Measurements from ENCODE around the gene ZNF90. TPM values are rescaled to one million over a fixed set of nuclear protein-coding genes. Genes with fewer than 3 reads are reported as not detected.

ZNF90 gene
- total RNA-seq, 1 experiment from 2014 or later, result not detected

GRCh38 chr19:20072936-20073335, 4.9 kb upstream of the ZNF90 start:
- H3K4me1 ChIP-seq (ENCODE audit: control insufficient read depth in 1 of 2, insufficient read depth in 2 of 2, low read length in 2 of 2), result no peaks in the 10 kb centered on the region
- H2AFZ ChIP-seq (ENCODE audit: low read depth, low read length, poor library complexity, severe bottlenecking), result no peak overlapping the region
- RAD21 ChIA-PET (ENCODE audit: low non-redundant PET in 1 of 2, low total read pairs in 2 of 2, uncharacterized antibody in 2 of 2, unreplicated experiment in 2 of 2), result no interaction called here
- H3K9me3 ChIP-seq (ENCODE audit: control insufficient read depth in 1 of 2, insufficient read depth in 1 of 2, low read depth in 1 of 2, low read length in 2 of 2), result peaks cover 3 to 20% of the 10 kb centered on the region in 2 experiments; a peak in 2 of 4 replicates
- H3K79me2 ChIP-seq (ENCODE audit: insufficient read depth, low read length), result no peaks in the 10 kb centered on the region
- no peak overlapping the region for H3K9ac ChIP-seq (ENCODE audit: low read length)
- H3K4me3 ChIP-seq (replicated peaks in 1 of 2; ENCODE audit: low read depth in 1 of 2, low read length in 2 of 2), result no peak overlapping the region
- no peak overlapping the region for H3K4me2 ChIP-seq (ENCODE audit: low read length)
- H3K36me3 ChIP-seq (ENCODE audit: control insufficient read depth in 1 of 2, insufficient read depth in 2 of 2, low read length in 2 of 2), result no peaks in the 10 kb centered on the region
- intact Hi-C loops (cut with micrococcal nuclease), result no loop called here
- no peaks in the 10 kb centered on the region for H3K9me2 ChIP-seq (ENCODE audit: insufficient read depth)
- CTCF ChIA-PET, result no interaction called here
- no peak overlapping the region for H3K27ac ChIP-seq (ENCODE audit: low read depth, low read length)
- no peak for TF ChIP-seq YY1 (IDR thresholded peaks at IDR 0.05; ENCODE audit: extremely low read depth, insufficient replicate concordance, low read depth, low read length)
- TF ChIP-seq SP1 (IDR thresholded peaks at IDR 0.05; ENCODE audit: low read depth), result no peak
- TF ChIP-seq, protein P1, sequence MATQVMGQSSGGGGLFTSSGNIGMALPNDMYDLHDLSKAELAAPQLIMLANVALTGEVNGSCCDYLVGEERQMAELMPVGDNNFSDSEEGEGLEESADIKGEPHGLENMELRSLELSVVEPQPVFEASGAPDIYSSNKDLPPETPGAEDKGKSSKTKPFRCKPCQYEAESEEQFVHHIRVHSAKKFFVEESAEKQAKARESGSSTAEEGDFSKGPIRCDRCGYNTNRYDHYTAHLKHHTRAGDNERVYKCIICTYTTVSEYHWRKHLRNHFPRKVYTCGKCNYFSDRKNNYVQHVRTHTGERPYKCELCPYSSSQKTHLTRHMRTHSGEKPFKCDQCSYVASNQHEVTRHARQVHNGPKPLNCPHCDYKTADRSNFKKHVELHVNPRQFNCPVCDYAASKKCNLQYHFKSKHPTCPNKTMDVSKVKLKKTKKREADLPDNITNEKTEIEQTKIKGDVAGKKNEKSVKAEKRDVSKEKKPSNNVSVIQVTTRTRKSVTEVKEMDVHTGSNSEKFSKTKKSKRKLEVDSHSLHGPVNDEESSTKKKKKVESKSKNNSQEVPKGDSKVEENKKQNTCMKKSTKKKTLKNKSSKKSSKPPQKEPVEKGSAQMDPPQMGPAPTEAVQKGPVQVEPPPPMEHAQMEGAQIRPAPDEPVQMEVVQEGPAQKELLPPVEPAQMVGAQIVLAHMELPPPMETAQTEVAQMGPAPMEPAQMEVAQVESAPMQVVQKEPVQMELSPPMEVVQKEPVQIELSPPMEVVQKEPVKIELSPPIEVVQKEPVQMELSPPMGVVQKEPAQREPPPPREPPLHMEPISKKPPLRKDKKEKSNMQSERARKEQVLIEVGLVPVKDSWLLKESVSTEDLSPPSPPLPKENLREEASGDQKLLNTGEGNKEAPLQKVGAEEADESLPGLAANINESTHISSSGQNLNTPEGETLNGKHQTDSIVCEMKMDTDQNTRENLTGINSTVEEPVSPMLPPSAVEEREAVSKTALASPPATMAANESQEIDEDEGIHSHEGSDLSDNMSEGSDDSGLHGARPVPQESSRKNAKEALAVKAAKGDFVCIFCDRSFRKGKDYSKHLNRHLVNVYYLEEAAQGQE (IDR thresholded peaks at IDR 0.05; ENCODE audit: low read depth), result no peak
- no peak for TF ChIP-seq RAD21 (IDR thresholded peaks at IDR 0.05; ENCODE audit: low read depth)
- no peak for TF ChIP-seq CBX3 (IDR thresholded peaks at IDR 0.05; ENCODE audit: low read depth)
- TF ChIP-seq ZNF274 (IDR thresholded peaks at IDR 0.05; ENCODE audit: low read depth, low read length), result no peak
- TF ChIP-seq ZFX (IDR thresholded peaks at IDR 0.05), result no peak
- no peak for TF ChIP-seq ELF1 (IDR thresholded peaks at IDR 0.05; ENCODE audit: borderline replicate concordance, low read depth)
- TF ChIP-seq POLR2AphosphoS5 (IDR thresholded peaks at IDR 0.05; ENCODE audit: low read depth, low read length), result no peak
- no peak for TF ChIP-seq EZH2phosphoT487 (IDR thresholded peaks at IDR 0.05; ENCODE audit: borderline replicate concordance)
- no peak for TF ChIP-seq SRF (IDR thresholded peaks at IDR 0.05; ENCODE audit: low read depth)
- TF ChIP-seq TCF7L2 (IDR thresholded peaks at IDR 0.05; ENCODE audit: borderline replicate concordance, extremely low read depth, insufficient read depth, insufficient read length), result no peak
- no peak for TF ChIP-seq ZBTB33 (IDR thresholded peaks at IDR 0.05; ENCODE audit: extremely low read depth, insufficient replicate concordance, low read length)
- TF ChIP-seq JUND (IDR thresholded peaks at IDR 0.05), result no peak
- TF ChIP-seq, protein P2, sequence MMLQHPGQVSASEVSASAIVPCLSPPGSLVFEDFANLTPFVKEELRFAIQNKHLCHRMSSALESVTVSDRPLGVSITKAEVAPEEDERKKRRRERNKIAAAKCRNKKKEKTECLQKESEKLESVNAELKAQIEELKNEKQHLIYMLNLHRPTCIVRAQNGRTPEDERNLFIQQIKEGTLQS (IDR thresholded peaks at IDR 0.05), result no peak
- TF ChIP-seq CTCF (IDR thresholded peaks at IDR 0.05 in 2 of 3, conservative IDR thresholded peaks at IDR 0.05 in 1 of 3; ENCODE audit: borderline replicate concordance in 1 of 3, insufficient read depth in 1 of 3, low read depth in 2 of 3, low read length in 2 of 3), result no peak
- no peak for TF ChIP-seq CEBPB (IDR thresholded peaks at IDR 0.05; ENCODE audit: low read depth)
- no peak for TF ChIP-seq EGR1 (IDR thresholded peaks at IDR 0.05; ENCODE audit: low read depth)
- no peak for TF ChIP-seq FOSL1 (IDR thresholded peaks at IDR 0.05; ENCODE audit: low read depth)
- no peak for TF ChIP-seq EZH2 (IDR thresholded peaks at IDR 0.05)
- DNase-seq (ENCODE audit: low read depth, low spot score) (no peak), ATAC-seq (no peak)
- no TSS peak for BruUV-seq (replicated peaks)
- H4K20me1 ChIP-seq (ENCODE audit: insufficient read depth), result no peaks in the 10 kb centered on the region
- POLR2A ChIA-PET, result no interaction called here
- no peaks in the 10 kb centered on the region for H3K27me3 ChIP-seq (ENCODE audit: insufficient read depth, low read length)

Measured in HCT116 (cell line).